Duodenal mucosa (tissue), 2 donors: ENCODE data around the gene TMEM40.
A peak's percentile ranks its signal among the peaks of the same experiment; 100 is the strongest.

Source experiments
- H3K27ac ChIP-seq: one replicate; pipeline ENCODE4 v1.7.0; 2013; ENCODE audit warnings: low read depth, low read length
- H3K27me3 ChIP-seq, 2 donors: one replicate each; pipeline ENCODE4 v1.7.0; 2013; ENCODE audit warnings: low read length in 2 of 2, control low read depth in 1 of 2; ENCODE audit not compliant: insufficient read depth in 2 of 2, control insufficient read depth in 1 of 2
- H3K36me3 ChIP-seq, 2 donors: one replicate each; pipeline ENCODE4 v1.7.0; 2013; ENCODE audit warnings: low read length in 2 of 2, control low read depth in 1 of 2; ENCODE audit not compliant: insufficient read depth in 2 of 2, control insufficient read depth in 1 of 2
- H3K4me1 ChIP-seq, 2 donors: one replicate each; pipeline ENCODE4 v1.7.0; 2013; ENCODE audit warnings: low read length in 2 of 2, control low read depth in 1 of 2; ENCODE audit not compliant: insufficient read depth in 2 of 2, control insufficient read depth in 1 of 2
- H3K4me3 ChIP-seq, 2 donors: one replicate each; pipeline ENCODE4 v1.7.0; 2013; ENCODE audit warnings: low read length in 2 of 2, low read depth in 1 of 2
- H3K9ac ChIP-seq, 2 donors: one replicate each; pipeline ENCODE4 v1.7.0; 2013; ENCODE audit warnings: low read length in 2 of 2, low read depth in 1 of 2
- H3K9me3 ChIP-seq, 2 donors: one replicate each; pipeline ENCODE4 v1.7.0; 2013; ENCODE audit warnings: low read length in 2 of 2, control low read depth in 1 of 2; ENCODE audit not compliant: control insufficient read depth in 1 of 2

TMEM40 gene

GRCh38 chr3:12759097-12759679 lies at the start of gene TMEM40:
TSS of gene TMEM40 (minus strand) at chr3:12759259. CDS start at chr3:12749832, 9,427 bp downstream.
- no peak within 1 kb of the TSS for H3K27ac ChIP-seq
- no peaks in the 10 kb centered on the region for H3K4me1 ChIP-seq

GRCh38 chr3:12808587-12808986 lies 49.5 kb upstream of the TMEM40 start:
- Histone ChIP-seq H3K9me3 (no peaks in the 10 kb centered on the region), H3K27me3 (no peaks in the 10 kb centered on the region), H3K27ac (no peak overlapping the region), H3K36me3 (peaks cover 0 to 4% of the 10 kb centered on the region in 2 donors), H3K4me3 (no peak overlapping the region), H3K9ac (no peak overlapping the region), H3K4me1 (peaks cover 0 to 6% of the 10 kb centered on the region in 2 donors)

More at GRCh38 chr3:12759097-12759679, at the start of gene TMEM40:
- Histone ChIP-seq H3K27me3 (no peaks in the 10 kb centered on the region), H3K9me3 (no peaks in the 10 kb centered on the region), H3K9ac (peak within 1 kb of the TSS in 1 of 2 donors; percentile 3), H3K36me3 (no peaks in the 10 kb centered on the region), H3K4me3 (no peak within 1 kb of the TSS)

- Histone ChIP-seq H3K9me3 (no peaks in the 10 kb centered on the region), H3K27ac (no peak overlapping the region), H3K4me3 (no peak overlapping the region), H3K9ac (no peak overlapping the region), H3K4me1 (peaks cover 0 to 6% of the 10 kb centered on the region in 2 donors), H3K36me3 (peaks cover 0 to 7% of the 10 kb centered on the region in 2 donors), H3K27me3 (no peaks in the 10 kb centered on the region)
Observed at GRCh38 chr3:12807601-12808359, 48.7 kb upstream of the TMEM40 start.

DNA sequence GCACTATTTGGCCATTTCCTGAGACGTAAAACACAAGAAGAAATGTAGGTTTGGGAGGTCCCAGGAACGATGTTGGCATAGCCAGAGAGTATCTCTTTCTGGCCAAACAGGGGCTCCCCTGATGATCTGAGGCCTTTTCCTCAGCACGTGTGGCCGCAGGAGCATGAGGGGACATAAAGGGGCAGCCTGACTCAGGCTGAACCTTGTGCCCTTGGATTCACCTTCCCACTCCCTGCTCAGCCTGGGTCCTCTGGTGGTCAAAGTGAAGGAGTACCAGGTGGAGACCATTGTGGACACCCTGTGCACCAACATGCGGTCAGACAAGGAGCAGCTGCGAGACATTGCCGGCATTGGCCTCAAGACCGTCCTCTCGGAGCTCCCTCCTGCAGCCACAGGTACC lies 48.0 kb upstream of the TMEM40 start:
- H3K9ac ChIP-seq: no peak overlapping the region
- H3K36me3 ChIP-seq: peaks cover 0 to 7% of the 10 kb centered on the region in 2 donors
- no peaks in the 10 kb centered on the region for H3K27me3 ChIP-seq
- peaks cover 0 to 6% of the 10 kb centered on the region in 2 donors for H3K4me1 ChIP-seq
- no peaks in the 10 kb centered on the region for H3K9me3 ChIP-seq
- no peak overlapping the region for H3K4me3 ChIP-seq
- no peak overlapping the region for H3K27ac ChIP-seq

- H3K9ac ChIP-seq: no peak overlapping the region
- H3K27ac ChIP-seq: no peak overlapping the region
- H3K9me3 ChIP-seq: no peaks in the 10 kb centered on the region
- H3K4me1 ChIP-seq: no peaks in the 10 kb centered on the region
- no peak overlapping the region for H3K4me3 ChIP-seq
- H3K27me3 ChIP-seq: no peaks in the 10 kb centered on the region
- H3K36me3 ChIP-seq: peaks cover 0 to 7% of the 10 kb centered on the region in 2 donors
Observed at GRCh38 chr3:12803371-12803770, 44.3 kb upstream of the TMEM40 start.

GRCh38 chr3:12799525-12800440 lies 40.7 kb upstream of the TMEM40 start:
- Histone ChIP-seq H3K9me3 (no peaks in the 10 kb centered on the region), H3K4me1 (peaks cover 6% of the 10 kb centered on the region in 2 donors), H3K4me3 (no peak overlapping the region), H3K27me3 (peaks cover 0 to 6% of the 10 kb centered on the region in 2 donors), H3K36me3 (peaks cover 0 to 7% of the 10 kb centered on the region in 2 donors), H3K27ac (no peak overlapping the region), H3K9ac (no peak overlapping the region)

GRCh38 chr3:12798559-12799179 lies 39.6 kb upstream of the TMEM40 start:
- H3K36me3 ChIP-seq: peaks cover 0 to 4% of the 10 kb centered on the region in 2 donors
- H3K4me1 ChIP-seq: peaks cover 6% of the 10 kb centered on the region in 2 donors
- H3K27ac ChIP-seq: no peak overlapping the region
- peaks cover 0 to 6% of the 10 kb centered on the region in 2 donors for H3K27me3 ChIP-seq
- H3K9ac ChIP-seq: no peak overlapping the region
- no peak overlapping the region for H3K4me3 ChIP-seq
- no peaks in the 10 kb centered on the region for H3K9me3 ChIP-seq

DNA sequence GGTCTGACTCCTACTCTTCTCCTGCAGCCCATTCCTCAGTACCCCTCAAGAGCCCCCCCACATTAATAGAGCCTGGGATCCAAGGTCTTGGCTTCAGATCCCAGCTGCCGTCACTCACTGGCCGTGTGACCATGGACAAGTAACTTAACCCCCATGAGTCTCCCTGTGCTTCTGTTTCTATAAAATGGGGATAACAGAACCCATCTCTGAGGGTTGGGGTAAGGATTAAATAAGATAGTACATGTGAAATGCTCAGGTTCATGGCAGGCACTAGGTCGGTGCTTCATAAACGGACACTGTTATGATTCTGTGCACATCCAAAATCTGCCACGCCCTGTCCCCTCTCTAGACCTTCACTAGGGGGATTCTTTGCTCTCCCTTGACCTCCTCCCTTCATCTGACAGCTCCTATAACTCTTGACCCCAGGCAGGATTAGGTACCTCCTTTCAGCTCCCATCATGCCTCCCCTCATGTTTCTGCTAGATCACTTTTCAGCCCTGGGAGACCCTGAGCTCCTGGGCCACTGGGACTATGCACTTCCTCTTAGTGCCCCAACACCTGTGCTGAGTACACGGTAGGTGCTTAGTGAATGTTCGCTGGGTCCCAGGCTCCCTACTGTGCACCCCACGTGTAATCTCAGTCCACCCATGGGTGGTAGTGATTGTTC lies 39.0 kb upstream of the TMEM40 start:
- H3K9me3 ChIP-seq: no peaks in the 10 kb centered on the region
- peaks cover 6% of the 10 kb centered on the region in 2 donors for H3K4me1 ChIP-seq
- no peak overlapping the region for H3K4me3 ChIP-seq
- H3K36me3 ChIP-seq: no peaks in the 10 kb centered on the region
- no peak overlapping the region for H3K9ac ChIP-seq
- peaks cover 0 to 6% of the 10 kb centered on the region in 2 donors for H3K27me3 ChIP-seq
- no peak overlapping the region for H3K27ac ChIP-seq

- Histone ChIP-seq H3K4me1 (peaks cover 6% of the 10 kb centered on the region in 2 donors), H3K9me3 (no peaks in the 10 kb centered on the region), H3K4me3 (peak overlapping the region in 1 of 2 donors; percentile 68), H3K27me3 (peaks cover 0 to 6% of the 10 kb centered on the region in 2 donors), H3K27ac (no peak overlapping the region), H3K9ac (no peak overlapping the region), H3K36me3 (no peaks in the 10 kb centered on the region)
Observed at GRCh38 chr3:12797124-12797891, 38.2 kb upstream of the TMEM40 start.
